H1 (cell line): ENCODE measurements around the gene ATPAF1. TPM values are rescaled to one million over a fixed set of nuclear protein-coding genes. Genes with fewer than 3 reads are reported as not detected.

Experiments
- CTCF ChIA-PET: fragments of 300-600 bp; sonication (Branson Sonifier 250); formaldehyde crosslinking; loops from one replicate; lab custom pipeline; 2021; ENCODE audit not compliant: partially characterized antibody; lab: Charles Lee
- POLR2A ChIA-PET: fragments of 300-600 bp; sonication (Branson Sonifier 250); formaldehyde crosslinking; loops from one replicate; lab custom pipeline; 2021; ENCODE audit warnings: inconsistent platforms; ENCODE audit not compliant: partially characterized antibody; lab: Charles Lee
- DNase-seq, 2 experiments: peaks; one replicate each; pipeline versions ENCODE4 v3.0.0 to v3.0.0-alpha.2; 2010 to 2022; ENCODE audit warnings: low spot score in 2 of 2, low read depth in 1 of 2, mixed read lengths in 1 of 2
- FAIRE-seq: peaks from 2 replicates; lab custom pipeline; 2011; peaks lifted over from hg19 to GRCh38; lab: Jason Lieb, UNC
- H2AFZ ChIP-seq: 2 replicates; pipeline ENCODE4 v1.8.1; 2012; ENCODE audit warnings: low read length, inconsistent platforms
- H2AK5ac ChIP-seq: 2 replicates; pipeline ENCODE4 v1.6.1; 2013; ENCODE audit warnings: low read depth, low read length
- H2BK120ac ChIP-seq: replicated peaks from 2 replicates; pipeline ENCODE3; 2013; ENCODE audit warnings: low read depth, low read length, inconsistent platforms
- H2BK12ac ChIP-seq: 2 replicates; pipeline ENCODE4 v1.6.1; 2013; ENCODE audit warnings: low read depth, low read length
- H2BK15ac ChIP-seq: 2 replicates; pipeline ENCODE4 v1.6.1; 2013; ENCODE audit warnings: low read length
- H2BK20ac ChIP-seq: 2 replicates; pipeline ENCODE4 v1.6.1; 2013; ENCODE audit warnings: low read length
- H2BK5ac ChIP-seq: 2 replicates; pipeline ENCODE4 v1.6.1; 2013; ENCODE audit warnings: low read depth, low read length
- H3K14ac ChIP-seq: 2 replicates; pipeline ENCODE4 v1.6.1; 2013; ENCODE audit warnings: inconsistent platforms; ENCODE audit not compliant: insufficient read length
- H3K18ac ChIP-seq: 2 replicates; pipeline ENCODE4 v1.6.1; 2013; ENCODE audit warnings: low read length; ENCODE audit errors: extremely low read depth
- H3K23ac ChIP-seq: 2 replicates; pipeline ENCODE4 v1.6.1; 2013; ENCODE audit warnings: inconsistent platforms; ENCODE audit not compliant: insufficient read length
- H3K23me2 ChIP-seq: 2 replicates; pipeline ENCODE4 v1.6.1; 2013; ENCODE audit warnings: low read depth, low read length
- H3K27ac ChIP-seq: 2 replicates; pipeline ENCODE4 v1.6.1; 2011; ENCODE audit warnings: low read depth, low read length, inconsistent platforms
- H3K27me3 ChIP-seq, 4 experiments: replicated peaks in 1 of 4; 1 replicate in 1 of 4; 2 replicates in 3 of 4; pipeline versions ENCODE4 v1.6.1 to v1.8.1; 2011 to 2013; ENCODE audit warnings: low read length in 3 of 4, mild to moderate bottlenecking in 3 of 4, inconsistent platforms in 2 of 4, mixed read lengths in 2 of 4, moderate library complexity in 1 of 4; ENCODE audit not compliant: control insufficient read depth in 3 of 4, insufficient read depth in 3 of 4; ENCODE audit errors: extremely low read depth in 1 of 4
- H3K36me3 ChIP-seq, 4 experiments: 2 replicates each; pipeline versions ENCODE4 v1.6.1 to v1.8.1; 2011 to 2013; ENCODE audit warnings: mild to moderate bottlenecking in 4 of 4, low read length in 3 of 4, moderate library complexity in 2 of 4, control low read depth in 1 of 4, inconsistent platforms in 1 of 4; ENCODE audit not compliant: insufficient read depth in 4 of 4, control insufficient read depth in 2 of 4
- H3K4ac ChIP-seq: replicated peaks from 2 replicates; pipeline ENCODE3; 2013; ENCODE audit warnings: low read length, low read depth, mixed read lengths, inconsistent platforms; ENCODE audit not compliant: insufficient read length
- H3K4me1 ChIP-seq, 4 experiments: replicated peaks in 1 of 4; 1 replicate in 1 of 4; 2 replicates in 3 of 4; pipeline versions ENCODE4 v1.6.1 to v1.8.1; 2011 to 2013; ENCODE audit warnings: low read length in 3 of 4, inconsistent platforms in 2 of 4, mixed read lengths in 1 of 4; ENCODE audit not compliant: insufficient read depth in 4 of 4, control insufficient read depth in 3 of 4
- H3K4me2 ChIP-seq, 2 experiments: 2 replicates each; pipeline versions ENCODE4 v1.6.1 to v1.8.1; 2011 to 2013; ENCODE audit warnings: low read depth in 2 of 2, low read length in 2 of 2, control low read depth in 1 of 2, inconsistent platforms in 1 of 2, mild to moderate bottlenecking in 1 of 2; ENCODE audit not compliant: insufficient read depth in 1 of 2
- H3K4me3 ChIP-seq, 4 experiments: fragments of 200-600, 300-600 bp in 1 of 4; sonication (generic), shearing (Covaris generic), sonication (Bioruptor Twin) in 1 of 4; 2 replicates each; pipeline versions ENCODE4 v1.5.1 to v1.8.1; 2011 to 2016; ENCODE audit warnings: low read length in 4 of 4, low read depth in 3 of 4, control low read depth in 2 of 4, inconsistent platforms in 2 of 4, mild to moderate bottlenecking in 2 of 4, mixed read lengths in 1 of 4, moderate library complexity in 1 of 4; ENCODE audit not compliant: insufficient read depth in 2 of 4; ENCODE audit errors: extremely low read depth in 1 of 4
- H3K56ac ChIP-seq: replicated peaks from 2 replicates; pipeline ENCODE3; 2013; ENCODE audit warnings: low read depth, mild to moderate bottlenecking, mixed read lengths, low read length, inconsistent platforms; ENCODE audit not compliant: insufficient read length
- H3K79me1 ChIP-seq: 2 replicates; pipeline ENCODE4 v1.6.1; 2013; ENCODE audit warnings: low read depth, low read length, control low read depth
- H3K79me2 ChIP-seq, 2 experiments: 2 replicates each; pipeline versions ENCODE4 v1.6.1 to v1.8.1; 2012 to 2013; ENCODE audit warnings: low read length in 2 of 2, mild to moderate bottlenecking in 2 of 2, inconsistent platforms in 1 of 2; ENCODE audit not compliant: insufficient read depth in 2 of 2, control insufficient read depth in 1 of 2
- H3K9ac ChIP-seq, 4 experiments: replicated peaks in 1 of 4; 1 replicate in 1 of 4; 2 replicates in 3 of 4; pipeline versions ENCODE4 v1.6.1 to v1.8.1; 2011 to 2013; ENCODE audit warnings: low read depth in 3 of 4, low read length in 3 of 4, control low read depth in 2 of 4, mild to moderate bottlenecking in 2 of 4, moderate library complexity in 2 of 4, inconsistent platforms in 1 of 4; ENCODE audit errors: extremely low read depth in 1 of 4
- H3K9me3 ChIP-seq, 2 experiments: 2 replicates each; pipeline versions ENCODE4 v1.6.1 to v1.8.1; 2012 to 2013; ENCODE audit warnings: mild to moderate bottlenecking in 2 of 2, moderate library complexity in 2 of 2, control low read depth in 1 of 2, inconsistent platforms in 1 of 2, low read depth in 1 of 2, low read length in 1 of 2, mixed read lengths in 1 of 2; ENCODE audit not compliant: insufficient read depth in 2 of 2
- H4K20me1 ChIP-seq, 2 experiments: replicated peaks in 1 of 2; 2 replicates each; pipeline versions ENCODE3 to v1.8.1; 2011 to 2013; ENCODE audit warnings: inconsistent platforms in 2 of 2, low read length in 2 of 2, mild to moderate bottlenecking in 1 of 2; ENCODE audit not compliant: insufficient read depth in 2 of 2, control insufficient read depth in 1 of 2
- H4K5ac ChIP-seq: 2 replicates; pipeline ENCODE4 v1.6.1; 2013; ENCODE audit warnings: low read length, low read depth, mixed read lengths, inconsistent platforms; ENCODE audit not compliant: insufficient read length
- H4K8ac ChIP-seq: 2 replicates; pipeline ENCODE4 v1.8.0; 2013; ENCODE audit warnings: mild to moderate bottlenecking, moderate library complexity, low read length, inconsistent platforms; ENCODE audit not compliant: insufficient read depth; ENCODE audit errors: extremely low read depth
- H4K91ac ChIP-seq: replicated peaks from 2 replicates; pipeline ENCODE3; 2013; ENCODE audit warnings: low read length, mixed read lengths, inconsistent platforms; ENCODE audit not compliant: insufficient read length
- ASH2L ChIP-seq: fragments of 200-600, 300-600 bp; sonication (generic); IDR thresholded peaks from one replicate; pipeline ENCODE4 v1.7.1; 2017; ENCODE audit warnings: low read length
- CHD2 ChIP-seq: IDR thresholded peaks from 2 replicates; pipeline ENCODE4 v1.6.1; 2012; ENCODE audit warnings: low read length, improper control_type of control experiment
- GABPA ChIP-seq: IDR thresholded peaks from 2 replicates; pipeline ENCODE4 v1.6.1; 2011; ENCODE audit warnings: mild to moderate bottlenecking, low read length, moderate library complexity, borderline replicate concordance; ENCODE audit not compliant: insufficient read depth
- JUND ChIP-seq: IDR thresholded peaks from 2 replicates; pipeline ENCODE4 v1.6.1; 2011; ENCODE audit warnings: mild to moderate bottlenecking, improper control_type of control experiment, low read length
- NANOG ChIP-seq: IDR thresholded peaks from 2 replicates; pipeline ENCODE4 v1.6.1; 2011; ENCODE audit warnings: low read length, low read depth, mild to moderate bottlenecking, inconsistent platforms; ENCODE audit not compliant: insufficient read depth, poor library complexity, severe bottlenecking
- POLR2A ChIP-seq, 2 experiments: IDR thresholded peaks; 1 replicate in 1 of 2; 2 replicates in 1 of 2; pipeline ENCODE4 v1.6.1; 2011; ENCODE audit warnings: low read depth in 2 of 2, low read length in 2 of 2, mild to moderate bottlenecking in 2 of 2; ENCODE audit errors: control extremely low read depth in 1 of 2
- WGBS, 2 experiments: shearing (Covaris generic) in 1 of 2; methylation state at CpG; one replicate each; pipeline versions ENCODE4 v1.1.6 to v1.1.7; 2013 to 2015; ENCODE audit warnings: low lambda C conversion rate in 2 of 2, mixed read lengths in 2 of 2, inconsistent platforms in 1 of 2, low coverage in 1 of 2, missing lambda C conversion rate in 1 of 2; ENCODE audit not compliant: insufficient replicate concordance in 2 of 2, insufficient coverage in 1 of 2, insufficient read length in 1 of 2; ENCODE audit errors: extremely low coverage in 1 of 2, missing lambda C conversion rate in 1 of 2; 5-methylcytosine and 5-hydroxymethylcytosine counted together
- polyA plus RNA-seq, 7 experiments: library from polyadenylated mRNA; depleted of rRNA in 3 of 7; stranded (reverse) in 5 of 7; unstranded in 2 of 7; fragments of >200 nt in 5 of 7; fragments of 200-250 nt in 2 of 7; gene quantifications; 1 replicate in 5 of 7; 2 replicates in 1 of 7; 4 replicates in 1 of 7; pipeline versions ENCODE4 v1.2.1 to v1.2.3, GENCODE V29; 2011 to 2013; ENCODE audit warnings: missing spikeins in 2 of 7, mixed read lengths in 2 of 7
- total RNA-seq: library from RNA; stranded (reverse); fragmentation: NEBNext Ultra II Directional; extraction: Animal tissue kit (Norgen Biotek cat#: 25700); gene quantifications from 2 replicates; pipeline ENCODE4 v1.2.1, GENCODE V29; 2021
- TF ChIP-seq, protein P1 (sequence below): IDR thresholded peaks from 2 replicates; pipeline ENCODE4 v1.6.1; 2012; ENCODE audit warnings: inconsistent platforms

ATPAF1 gene
- total and polyA plus RNA-seq, 2 of the 8 experiments (the other 6 are each of a cell fraction or from before 2014, with no cell fraction given): 46.7 to 55.9 TPM

DNA sequence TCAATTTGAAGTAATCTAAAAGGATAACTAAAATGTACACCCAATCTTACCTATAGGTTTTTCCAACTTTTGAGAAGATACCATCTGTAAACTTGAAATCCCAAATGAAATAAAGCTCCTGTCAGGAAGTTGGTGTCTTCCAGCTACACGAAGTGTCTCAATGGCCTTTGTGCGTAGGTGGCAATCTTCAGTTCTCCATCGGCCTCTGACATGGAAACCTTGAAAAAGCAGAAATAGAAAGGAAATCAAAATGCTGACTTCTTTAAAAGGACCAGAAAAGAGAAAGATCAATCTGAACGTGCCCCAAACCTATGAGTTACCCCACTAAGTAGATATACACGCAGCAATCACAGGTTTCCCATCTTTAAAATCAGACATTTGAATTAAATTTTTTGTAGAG lies 74.1 kb downstream of the ATPAF1 start:
- Histone ChIP-seq H2BK20ac (no peak overlapping the region), H3K9ac (no peak overlapping the region), H4K8ac (no peak overlapping the region), H3K4me1 (no peaks in the 10 kb centered on the region; a peak in 1 of 7 replicates), H3K56ac (no peak overlapping the region), H2BK15ac (no peak overlapping the region), H3K4ac (no peak overlapping the region), H3K4me3 (no peak overlapping the region), H3K23ac (no peak overlapping the region), H3K79me2 (no peaks in the 10 kb centered on the region), H2AFZ (no peak overlapping the region), H3K4me2 (no peak overlapping the region), H3K9me3 (no peaks in the 10 kb centered on the region), H3K36me3 (no peaks in the 10 kb centered on the region; a peak in 2 of 8 replicates), H2AK5ac (no peak overlapping the region), H2BK120ac (no peak overlapping the region), H3K79me1 (no peaks in the 10 kb centered on the region; the same call in 1 of the 2 replicates), H4K5ac (no peak overlapping the region), H4K20me1 (no peaks in the 10 kb centered on the region), H3K14ac (no peak overlapping the region), H3K18ac (no peak overlapping the region), H2BK12ac (no peak overlapping the region), H2BK5ac (no peak overlapping the region), H4K91ac (no peak overlapping the region), H3K27me3 (no peaks in the 10 kb centered on the region), H3K27ac (no peak overlapping the region), H3K23me2 (no peaks in the 10 kb centered on the region)
- DNase-seq (no peak), FAIRE-seq (no peak)
- WGBS, 2 experiments: 90% methylated on average over 5 of the region's 5 CpGs; no CpG with 5 or more reads in 1 of the 2 experiments
- POLR2A ChIA-PET: no interaction called here
- CTCF ChIA-PET: no interaction called here
- TF ChIP-seq JUND: no peak
- TF ChIP-seq ASH2L: no peak
- no peak for TF ChIP-seq GABPA
- TF ChIP-seq NANOG: no peak
- TF ChIP-seq, protein P1, sequence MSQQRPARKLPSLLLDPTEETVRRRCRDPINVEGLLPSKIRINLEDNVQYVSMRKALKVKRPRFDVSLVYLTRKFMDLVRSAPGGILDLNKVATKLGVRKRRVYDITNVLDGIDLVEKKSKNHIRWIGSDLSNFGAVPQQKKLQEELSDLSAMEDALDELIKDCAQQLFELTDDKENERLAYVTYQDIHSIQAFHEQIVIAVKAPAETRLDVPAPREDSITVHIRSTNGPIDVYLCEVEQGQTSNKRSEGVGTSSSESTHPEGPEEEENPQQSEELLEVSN: no peak
- no peak for TF ChIP-seq POLR2A (IDR thresholded peaks at IDR 0.05; ENCODE audit: control extremely low read depth in 1 of 2, low read depth in 2 of 2, low read length in 2 of 2)
- no peak for TF ChIP-seq CHD2
